GM12872 (cell line): ENCODE data around the gene NEURL4.

ENCODE experiments used
- TF ChIP-seq, protein P1 (sequence below): IDR thresholded peaks from 3 replicates; pipeline ENCODE4 v1.5.1; 2011; ENCODE audit warnings: low read depth, mild to moderate bottlenecking, low read length, moderate library complexity; ENCODE audit not compliant: insufficient read depth

Gene NEURL4

DNA sequence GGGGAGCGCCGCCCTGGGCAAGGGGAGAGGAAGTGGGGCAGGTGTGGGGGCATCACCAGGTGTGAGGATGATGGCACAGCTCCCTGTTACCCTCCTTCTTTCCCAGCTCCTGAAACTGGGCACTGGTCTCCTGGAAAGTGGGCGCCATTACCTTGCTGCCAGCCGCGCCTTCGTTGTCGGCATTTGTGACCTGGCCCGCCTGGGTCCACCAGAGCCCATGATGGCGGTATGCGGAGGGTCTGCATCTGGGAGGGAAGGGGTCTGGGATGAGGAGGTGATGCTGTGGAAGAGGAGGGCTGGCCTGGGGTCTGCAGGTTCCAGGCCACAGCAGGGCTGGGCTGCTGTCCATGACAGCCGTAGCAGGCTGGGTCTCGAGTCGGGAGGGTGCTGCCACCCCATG lies 12.7 kb upstream of the NEURL4 start:
- TF ChIP-seq, protein P1, sequence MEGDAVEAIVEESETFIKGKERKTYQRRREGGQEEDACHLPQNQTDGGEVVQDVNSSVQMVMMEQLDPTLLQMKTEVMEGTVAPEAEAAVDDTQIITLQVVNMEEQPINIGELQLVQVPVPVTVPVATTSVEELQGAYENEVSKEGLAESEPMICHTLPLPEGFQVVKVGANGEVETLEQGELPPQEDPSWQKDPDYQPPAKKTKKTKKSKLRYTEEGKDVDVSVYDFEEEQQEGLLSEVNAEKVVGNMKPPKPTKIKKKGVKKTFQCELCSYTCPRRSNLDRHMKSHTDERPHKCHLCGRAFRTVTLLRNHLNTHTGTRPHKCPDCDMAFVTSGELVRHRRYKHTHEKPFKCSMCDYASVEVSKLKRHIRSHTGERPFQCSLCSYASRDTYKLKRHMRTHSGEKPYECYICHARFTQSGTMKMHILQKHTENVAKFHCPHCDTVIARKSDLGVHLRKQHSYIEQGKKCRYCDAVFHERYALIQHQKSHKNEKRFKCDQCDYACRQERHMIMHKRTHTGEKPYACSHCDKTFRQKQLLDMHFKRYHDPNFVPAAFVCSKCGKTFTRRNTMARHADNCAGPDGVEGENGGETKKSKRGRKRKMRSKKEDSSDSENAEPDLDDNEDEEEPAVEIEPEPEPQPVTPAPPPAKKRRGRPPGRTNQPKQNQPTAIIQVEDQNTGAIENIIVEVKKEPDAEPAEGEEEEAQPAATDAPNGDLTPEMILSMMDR, result no peak

DNA sequence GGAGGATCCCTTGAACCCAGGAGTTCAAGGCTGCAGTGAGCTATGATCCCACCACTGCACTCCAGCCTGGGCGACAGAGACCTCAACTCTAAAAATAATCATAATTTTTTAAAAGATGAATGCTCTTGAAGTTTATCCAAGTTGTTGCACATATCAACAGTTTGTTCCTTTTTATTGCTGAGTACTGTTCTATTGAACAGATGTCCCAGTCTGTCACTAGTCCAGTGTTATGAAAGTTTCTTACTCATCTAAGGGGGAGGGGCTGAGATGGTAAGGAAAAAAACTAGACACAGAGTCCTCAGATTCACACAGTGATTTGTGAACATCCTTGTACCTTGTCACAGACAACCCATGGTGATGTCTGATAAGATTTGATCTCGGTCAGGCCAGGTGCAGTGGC lies 11.0 kb upstream of the NEURL4 start:
- TF ChIP-seq, protein P1, result no peak

DNA sequence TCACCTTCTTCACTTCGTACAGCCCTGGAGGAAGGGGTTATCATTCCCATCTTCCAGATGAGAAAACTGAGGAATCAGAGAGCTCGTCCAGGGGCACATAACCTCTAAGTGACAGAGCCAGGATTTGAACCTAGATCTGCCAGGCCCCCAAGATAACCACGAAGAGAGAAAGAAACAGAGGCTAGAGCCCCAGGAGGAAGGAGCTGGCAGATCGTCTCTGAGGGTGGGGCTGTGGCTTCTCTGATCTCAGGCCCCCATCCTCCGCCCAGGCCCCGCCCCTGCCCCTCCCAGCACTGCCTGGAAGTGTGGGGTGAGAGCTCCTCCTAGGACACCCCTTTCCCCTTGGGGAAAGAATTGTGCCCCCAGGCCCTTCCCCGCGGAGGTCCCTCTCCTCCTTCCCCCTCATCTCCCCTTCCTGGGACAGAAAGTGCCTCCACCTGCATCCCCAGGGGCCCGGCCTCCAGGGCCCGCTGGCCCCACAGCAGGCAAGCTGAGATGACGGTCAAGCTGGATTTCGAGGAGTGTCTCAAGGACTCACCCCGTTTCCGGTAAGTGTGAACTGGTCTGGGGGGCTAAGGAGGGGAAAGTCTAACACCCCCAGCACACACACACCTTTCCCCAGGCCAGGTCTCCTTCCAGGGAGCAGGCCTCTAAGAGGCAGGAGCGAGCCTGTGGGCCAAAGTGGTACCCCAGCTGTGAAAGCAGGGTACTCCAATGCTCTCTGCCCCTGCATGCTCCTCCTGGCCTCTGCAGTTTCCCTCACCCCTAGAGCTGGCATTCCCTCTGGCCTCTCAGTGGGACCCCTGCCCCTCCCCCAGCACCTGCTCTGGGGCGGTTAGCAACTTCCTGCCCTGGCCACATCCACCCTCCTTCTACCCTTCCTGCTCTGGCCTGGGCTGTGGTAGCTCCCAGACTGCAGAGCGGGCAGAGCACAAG lies 7.4 kb upstream of the NEURL4 start, which contains the start of gene ACAP1:
TSS of gene ACAP1 (plus strand) at position 290 of the 936 bp plus-strand sequence. CDS start at position 496, 206 bp downstream.
- TF ChIP-seq, protein P1, result no peak

DNA sequence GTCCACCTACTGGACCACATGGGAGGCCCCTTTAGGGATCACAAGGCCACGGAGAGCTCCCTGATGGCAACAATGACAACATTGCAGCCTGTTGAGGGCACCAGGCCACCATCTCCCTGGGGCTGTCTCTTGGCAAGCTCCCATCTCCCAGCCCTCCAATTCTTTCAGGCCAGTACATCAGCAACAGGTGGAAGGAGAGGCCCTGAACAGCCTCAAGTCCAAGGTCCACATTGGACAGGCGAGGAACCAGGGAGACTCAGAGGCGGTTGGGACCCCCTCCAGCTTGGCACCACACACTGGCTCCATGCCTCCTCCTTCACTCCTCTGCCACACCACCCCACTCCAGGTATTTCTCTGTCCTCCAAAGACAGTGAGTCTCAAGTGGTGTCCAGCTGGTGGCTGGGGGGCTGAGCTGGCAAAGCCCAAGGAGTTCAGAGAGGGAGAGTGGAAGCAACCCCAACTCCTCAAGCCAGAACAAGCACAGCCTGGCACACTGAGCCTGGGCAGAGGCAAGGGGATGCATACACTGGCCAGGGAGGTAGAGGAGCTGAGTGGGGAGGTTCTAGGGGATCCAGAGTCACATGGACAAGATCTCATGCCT lies 5.9 kb upstream of the NEURL4 start:
- TF ChIP-seq, protein P1, result no peak

DNA sequence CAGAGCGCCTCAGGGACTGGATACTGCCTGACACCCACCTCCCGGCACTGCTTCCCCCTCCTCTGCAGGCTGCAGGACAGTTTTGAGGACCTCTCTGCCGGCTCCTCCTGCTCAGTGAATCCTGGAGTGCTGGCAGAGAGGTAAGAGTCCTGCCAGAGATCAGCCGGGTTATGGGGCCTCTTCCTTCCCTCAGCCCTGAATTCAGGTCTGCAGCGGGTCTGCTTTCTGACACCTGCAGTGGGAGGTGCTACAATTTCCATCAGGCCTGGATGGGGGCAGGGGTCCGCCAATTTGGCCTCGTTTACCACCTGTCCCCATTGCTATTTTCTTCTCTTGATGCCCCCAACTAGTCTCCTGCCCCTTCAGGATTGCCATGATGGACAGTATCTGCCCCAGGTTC lies 3.0 kb upstream of the NEURL4 start:
- TF ChIP-seq, protein P1, result no peak

DNA sequence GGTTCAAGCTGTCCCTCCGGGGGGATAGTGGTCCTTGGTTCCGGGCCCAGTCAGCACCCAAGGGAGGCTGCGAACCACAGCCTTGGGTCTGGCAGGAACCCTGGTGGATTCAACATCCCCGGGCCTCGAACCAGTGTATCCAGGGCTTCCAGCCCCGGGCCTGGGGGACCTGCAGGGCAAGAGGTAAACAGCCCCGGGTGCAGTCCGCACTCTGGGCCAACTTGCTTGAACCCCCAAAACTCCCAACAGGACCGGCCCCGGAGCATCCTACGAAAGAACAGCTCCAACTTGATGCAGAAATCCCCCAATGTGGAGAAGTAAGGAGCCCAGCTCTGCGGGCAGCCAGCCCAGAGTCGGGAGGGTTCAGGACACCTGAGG lies 1.5 kb upstream of the NEURL4 start:
- TF ChIP-seq, protein P1, result no peak

DNA sequence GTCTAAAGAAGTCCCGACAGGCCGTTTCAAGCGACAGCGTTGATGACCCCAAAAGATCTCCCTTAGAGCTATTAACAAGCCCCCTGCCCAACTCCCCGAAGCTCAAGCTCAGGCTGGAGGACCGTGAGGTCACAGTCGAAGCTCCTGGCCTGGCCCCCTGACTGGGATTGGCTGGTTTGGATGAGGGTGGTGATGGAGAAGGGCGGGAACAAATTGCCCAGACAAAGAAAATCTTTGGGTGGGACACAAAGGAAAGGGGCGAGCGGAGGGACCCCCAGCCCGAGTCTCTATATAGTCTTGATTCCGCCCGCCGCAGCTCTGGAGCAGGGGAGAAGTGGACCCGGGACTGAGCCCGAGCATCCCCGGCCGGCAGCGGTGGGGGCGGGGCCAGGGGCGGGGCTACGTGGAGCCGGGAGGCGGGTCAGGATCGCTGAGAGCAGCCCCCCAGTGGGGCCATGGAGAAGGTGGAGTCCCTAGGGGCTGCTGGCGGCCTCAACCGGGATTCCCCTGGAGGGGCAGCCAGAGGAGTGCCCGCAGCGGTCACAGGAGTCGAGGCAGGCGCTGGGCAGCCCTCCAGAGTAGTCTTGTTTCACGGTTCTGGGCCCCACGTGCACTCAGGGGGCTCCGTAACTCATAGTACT lies 982 bp upstream of the NEURL4 start:
- TF ChIP-seq, protein P1, result no peak
